K562 (cell line): ENCODE data around the gene ALG14. TPM values are rescaled to one million over a fixed set of nuclear protein-coding genes. Genes with fewer than 3 reads are reported as not detected.

Experiments used
- ATAC-seq: fragments of 200-7000 bp; cut with Tn5 transposase; 3 replicates; pipeline ENCODE4 v1.9.1; 2020; ENCODE audit warnings: moderate library complexity
- BruUV-seq: library from RNA; stranded (reverse); fragments of 400-500 nt; replicated peaks from 2 replicates; lab custom pipeline; 2021; lab: Mats Ljungman, UMichigan
- CTCF ChIA-PET: fragments of 300-600 bp; formaldehyde crosslinking; extraction: SDS; loops from one replicate; lab custom pipeline; 2021; ENCODE audit warnings: low intra/inter-chr PET ratio; lab: Yijun Ruan, JAX
- POLR2A ChIA-PET: fragments of 300-600, 350-650 bp; sonication (Branson Sonifier 250); formaldehyde crosslinking; extraction: SDS; loops from one replicate; lab custom pipeline; 2021; ENCODE audit warnings: antibody characterized with exemption, inconsistent platforms; lab: Yijun Ruan, JAX
- DNase-seq, 4 experiments: peaks; one replicate each; pipeline versions ENCODE4 v3.0.0 to v3.0.0-alpha.2; 2011 to 2018; ENCODE audit warnings: low spot score in 3 of 4, mixed read lengths in 3 of 4; ENCODE audit errors: extremely low read depth in 1 of 4
- FAIRE-seq: peaks from 2 replicates; lab custom pipeline; 2011; peaks lifted over from hg19 to GRCh38; lab: Jason Lieb, UNC
- H2AFZ ChIP-seq: 2 replicates; pipeline ENCODE4 v1.6.0; 2011; ENCODE audit warnings: low read depth, low read length, control low read depth, inconsistent platforms
- H3K27ac ChIP-seq: fragments of 200-600 bp; 3 replicates; pipeline ENCODE4 v1.8.0; 2011; ENCODE audit warnings: low read depth, mild to moderate bottlenecking, control low read depth, inconsistent platforms, low read length, moderate library complexity, mixed read lengths; ENCODE audit errors: extremely low read depth
- H3K27me3 ChIP-seq, 2 experiments: fragments of 300-600 bp in 1 of 2; 2 replicates in 1 of 2; 3 replicates in 1 of 2; pipeline versions ENCODE4 v1.6.0 to v1.8.0; 2011; ENCODE audit warnings: inconsistent platforms in 2 of 2, low read length in 2 of 2, mild to moderate bottlenecking in 1 of 2, mixed read lengths in 1 of 2, moderate library complexity in 1 of 2; ENCODE audit not compliant: control insufficient read depth in 2 of 2, insufficient read depth in 2 of 2
- H3K36me3 ChIP-seq: fragments of 300-600 bp; 3 replicates; pipeline ENCODE4 v1.8.0; 2011; ENCODE audit warnings: mild to moderate bottlenecking, low read length, inconsistent platforms; ENCODE audit not compliant: control insufficient read depth, insufficient read depth
- H3K4me1 ChIP-seq, 2 experiments: fragments of 200-600 bp in 1 of 2; replicated peaks in 1 of 2; 2 replicates in 1 of 2; 3 replicates in 1 of 2; pipeline versions ENCODE4 v1.5.1 to v1.8.0; 2011; ENCODE audit warnings: inconsistent platforms in 2 of 2, low read length in 2 of 2, mild to moderate bottlenecking in 1 of 2, mixed read lengths in 1 of 2, moderate library complexity in 1 of 2; ENCODE audit not compliant: control insufficient read depth in 2 of 2, insufficient read depth in 2 of 2
- H3K4me2 ChIP-seq: 2 replicates; pipeline ENCODE4 v1.6.1; 2011; ENCODE audit warnings: low read length, control low read depth, inconsistent platforms, mixed read lengths; ENCODE audit not compliant: insufficient read depth
- H3K4me3 ChIP-seq: fragments of 200-600 bp; sonication (generic), shearing (Covaris generic); 2 replicates; pipeline ENCODE4 v1.5.1; 2016; ENCODE audit warnings: control low read depth, inconsistent platforms
- H3K79me2 ChIP-seq: fragments of 200-600 bp; 3 replicates; pipeline ENCODE4 v1.8.0; 2011; ENCODE audit warnings: low read length, inconsistent platforms; ENCODE audit not compliant: control insufficient read depth, insufficient read depth
- H3K9ac ChIP-seq, 2 experiments: 2 replicates each; pipeline versions ENCODE4 v1.6.0 to v1.6.1; 2011; ENCODE audit warnings: low read depth in 2 of 2, low read length in 2 of 2, control low read depth in 1 of 2, inconsistent platforms in 1 of 2, mild to moderate bottlenecking in 1 of 2, mixed read lengths in 1 of 2; ENCODE audit not compliant: insufficient read depth in 1 of 2
- H3K9me1 ChIP-seq: one replicate; pipeline ENCODE4 v1.6.0; 2011; ENCODE audit warnings: inconsistent platforms, mild to moderate bottlenecking, low read length, moderate library complexity; ENCODE audit not compliant: control insufficient read depth, insufficient read depth
- H3K9me3 ChIP-seq: replicated peaks from 2 replicates; pipeline ENCODE4 v1.5.1; 2011; ENCODE audit warnings: low read depth, low read length, inconsistent platforms; ENCODE audit not compliant: control insufficient read depth, insufficient read depth
- H4K20me1 ChIP-seq: replicated peaks from 2 replicates; pipeline ENCODE4 v1.6.1; 2011; ENCODE audit warnings: low read length, inconsistent platforms, mixed read lengths; ENCODE audit not compliant: control insufficient read depth, insufficient read depth
- ATF7 ChIP-seq: fragments of 450-650 bp; IDR thresholded peaks from 2 replicates; pipeline ENCODE4 v1.7.1; 2014; ENCODE audit warnings: mild to moderate bottlenecking, moderate library complexity
- CBFA2T3 ChIP-seq: fragments of 450-650 bp; IDR thresholded peaks from 2 replicates; pipeline ENCODE4 v1.6.1; 2017
- CHAMP1 ChIP-seq: fragments of 450-650 bp; IDR thresholded peaks from 2 replicates; pipeline ENCODE4 v1.6.1; 2016; ENCODE audit warnings: mild to moderate bottlenecking
- GATA2 ChIP-seq: sonication (generic); formaldehyde crosslinking; IDR thresholded peaks from 2 replicates; pipeline ENCODE4 v1.4.0; 2020; ENCODE audit warnings: mild to moderate bottlenecking, missing genetic modification reagents
- GATAD2B ChIP-seq: fragments of 450-650 bp; IDR thresholded peaks from 2 replicates; pipeline ENCODE4 v1.6.1; 2017; ENCODE audit warnings: mild to moderate bottlenecking, borderline replicate concordance
- HLTF ChIP-seq: fragments of 450-650 bp; IDR thresholded peaks from 2 replicates; pipeline ENCODE4 v1.6.1; 2016
- JUND ChIP-seq, 2 experiments: IDR thresholded peaks; 2 replicates in 1 of 2; 3 replicates in 1 of 2; pipeline ENCODE4 v1.6.1; 2011; ENCODE audit warnings: borderline replicate concordance in 2 of 2, low read depth in 2 of 2, low read length in 2 of 2, improper control_type of control experiment in 1 of 2, missing biosample characterization in 1 of 2, missing genetic modification characterization in 1 of 2, missing genetic modification reagents in 1 of 2
- MEIS2 ChIP-seq: fragments of 450-650 bp; IDR thresholded peaks from 2 replicates; pipeline ENCODE4 v1.6.1; 2014; ENCODE audit warnings: mild to moderate bottlenecking; ENCODE audit not compliant: partially characterized antibody
- NCOR1 ChIP-seq: fragments of 450-650 bp; IDR thresholded peaks from 2 replicates; pipeline ENCODE4 v1.6.1; 2016; ENCODE audit warnings: mild to moderate bottlenecking, moderate library complexity
- SAFB ChIP-seq: fragments of 200-400 bp; formaldehyde crosslinking; IDR thresholded peaks from 2 replicates; pipeline ENCODE4 v1.6.1; 2017; ENCODE audit warnings: low read depth, low read length, borderline replicate concordance
- SOX6 ChIP-seq: fragments of 450-650 bp; IDR thresholded peaks from 2 replicates; pipeline ENCODE4 v1.6.1; 2014; ENCODE audit warnings: mild to moderate bottlenecking
- TBL1XR1 ChIP-seq, 2 experiments: IDR thresholded peaks; 2 replicates each; pipeline ENCODE4 v1.6.1; 2012; ENCODE audit warnings: improper control_type of control experiment in 2 of 2, low read length in 2 of 2, mild to moderate bottlenecking in 1 of 2
- ZBTB43 ChIP-seq: sonication (generic); formaldehyde crosslinking; IDR thresholded peaks from 2 replicates; pipeline ENCODE4 v1.8.0; 2023; ENCODE audit warnings: mild to moderate bottlenecking, missing genetic modification reagents
- ZNF583 ChIP-seq: fragments of 250-450 bp; sonication (Bioruptor Pico); IDR thresholded peaks from 2 replicates; pipeline ENCODE4 v1.4.0; 2020
- WGBS: fragments of 100-300 bp; shearing (Covaris generic); methylation state at CpG from one replicate; pipeline ENCODE4 v1.1.6; 2016; ENCODE audit warnings: low coverage, mixed read lengths; ENCODE audit not compliant: insufficient coverage; ENCODE audit errors: missing lambda C conversion rate; 5-methylcytosine and 5-hydroxymethylcytosine counted together
- in situ Hi-C: fragments of 300-500 bp; cut with MboI; formaldehyde crosslinking; loops from 4 replicates; pipeline ENCODE4 v1.15.0; 2018; ENCODE audit warnings: inconsistent platforms, mixed read lengths
- intact Hi-C: fragments of 100-400 bp; cut with micrococcal nuclease; formaldehyde crosslinking; loops from 2 replicates; pipeline ENCODE4 v1.14.2; 2022
- polyA plus RNA-seq, 8 experiments: library from polyadenylated mRNA; depleted of rRNA in 4 of 8; stranded (reverse) in 5 of 8; unstranded in 3 of 8; fragments of >200 nt; fragmentation: Nextera tagmentation in 2 of 8; fragmentation: Illumina TruSeq in 1 of 8; extraction: Ambion mirVana in 2 of 8; extraction: Trizol in 1 of 8; gene quantifications; 2 replicates each; pipeline versions ENCODE4 v1.2.1 to v1.2.3, GENCODE V29; 2011 to 2014; ENCODE audit warnings: inconsistent platforms in 1 of 8, missing spikeins in 1 of 8
- total RNA-seq, 7 experiments: library from RNA; depleted of rRNA in 6 of 7; stranded (reverse); fragments of >200 nt in 6 of 7; fragmentation: Illumina TruSeq in 2 of 7; extraction: Trizol in 2 of 7; gene quantifications; 2 replicates each; pipeline versions ENCODE4 v1.2.1 to v1.2.3, GENCODE V29; 2011 to 2021; ENCODE audit warnings: low replicate concordance in 1 of 7
- TF ChIP-seq, protein P1 (sequence below): sonication (generic); formaldehyde crosslinking; IDR thresholded peaks from 2 replicates; pipeline ENCODE4 v1.8.0; 2022; ENCODE audit warnings: mild to moderate bottlenecking, missing genetic modification reagents

Gene ALG14
- total and polyA plus RNA-seq, 9 of the 15 experiments (the other 6 are each of a cell fraction or from before 2014, with no cell fraction given) = 2.8 to 16.2 (median 4.9) TPM

DNA sequence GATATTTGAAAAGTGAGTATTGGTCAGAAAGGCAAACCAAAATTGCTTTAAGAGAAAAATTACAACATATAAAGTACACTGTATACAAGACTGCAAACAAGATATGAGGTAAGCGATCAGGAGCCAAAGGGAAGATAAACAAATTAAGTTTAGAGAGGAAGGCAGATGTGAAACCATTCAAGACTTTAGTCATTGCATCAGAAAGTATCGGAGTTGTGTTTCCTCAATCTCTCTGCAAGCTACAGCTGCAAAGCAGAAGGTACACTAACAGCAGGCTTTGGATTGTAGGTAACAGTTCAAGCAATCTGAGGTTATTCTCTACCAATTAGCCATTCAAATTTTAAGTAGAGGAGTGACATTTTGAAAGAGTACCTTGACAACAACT is 23.1 kb upstream of the ALG14 start (continued):
- TF ChIP-seq CHAMP1 (no peak), ATF7 (peak; percentile 32; the same call in 1 of the 2 replicates)

- H3K4me3 ChIP-seq = no peak overlapping the region
- peak overlapping the region; percentile 1; the same call in 1 of the 3 replicates for H3K27ac ChIP-seq
- no peaks in the 10 kb centered on the region for H3K9me1 ChIP-seq
- FAIRE-seq = peak; percentile 29
- peaks cover 11 to 28% of the 10 kb centered on the region in 2 experiments; a peak in 4 of 5 replicates for H3K4me1 ChIP-seq
- H3K27me3 ChIP-seq = no peaks in the 10 kb centered on the region
- H3K79me2 ChIP-seq = no peaks in the 10 kb centered on the region
- peak in 3 of 4 experiments; percentile 27 to 51 (median 44) for DNase-seq
- no peaks in the 10 kb centered on the region; the same call in 2 of the 3 replicates for H3K36me3 ChIP-seq
- intact Hi-C loops (no loop called here), in situ Hi-C loops (no loop called here)
- peak overlapping the region; percentile 53 for H2AFZ ChIP-seq
- ChIA-PET POLR2A (interaction anchor here (0.7 to 2.4 kb wide), 3 partner anchors 8 to 12 kb away, joined by 4 to 11 read pairs (median 4); no protein-coding TSS in a partner anchor), CTCF (no interaction called here)
- no TSS peak for BruUV-seq
- H4K20me1 ChIP-seq = no peaks in the 10 kb centered on the region
- peak; percentile 53 for ATAC-seq
- peaks cover 6% of the 10 kb centered on the region; the same call in 1 of the 2 replicates for H3K9me3 ChIP-seq
- WGBS = 3% methylated on average over 2 of the region's 2 CpGs
- peak overlapping the region; percentile 36; the same call in 1 of the 2 replicates for H3K4me2 ChIP-seq
- 0 out of 4 replicates have a peak overlapping the region, but pooled peaks of 1 of the 2 experiments have one; percentile 15 for H3K9ac ChIP-seq
- TF ChIP-seq NCOR1 (peak; percentile 37), SAFB (no peak), CBFA2T3 (peak; percentile 65), MEIS2 (peak; percentile 14), GATAD2B (peak; percentile 44; the same call in 1 of the 2 replicates), SOX6 (peak; percentile 49; the same call in 1 of the 2 replicates), GATA2 (no peak), ZBTB43 (CRISPR knock-in tag) (no peak), TBL1XR1 (IDR thresholded peaks at IDR 0.05; ENCODE audit: low read length in 2 of 2) (peak in 1 of 2 experiments; percentile 37; a peak in 1 of 4 replicates), HLTF (no peak), ZNF583 (no peak), JUND (IDR thresholded peaks at IDR 0.05; ENCODE audit: borderline replicate concordance, low read depth, low read length) (0 out of 2 replicates have a peak, but pooled peaks have one; percentile 10), JUND (tag; IDR thresholded peaks at IDR 0.05; ENCODE audit: borderline replicate concordance, low read depth, low read length) (no peak)
- TF ChIP-seq, protein P1, sequence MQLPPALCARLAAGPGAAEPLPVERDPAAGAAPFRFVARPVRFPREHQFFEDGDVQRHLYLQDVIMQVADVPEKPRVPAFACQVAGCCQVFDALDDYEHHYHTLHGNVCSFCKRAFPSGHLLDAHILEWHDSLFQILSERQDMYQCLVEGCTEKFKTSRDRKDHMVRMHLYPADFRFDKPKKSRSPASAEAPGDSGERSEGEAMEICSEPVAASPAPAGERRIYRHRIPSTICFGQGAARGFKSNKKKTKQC (CRISPR knock-in tag) = no peak
Measured at GRCh38 chr1:95094923-95095322, 22.2 kb upstream of the ALG14 start.
